NCI-H2029 (cell line): Measurements from ENCODE around the gene ZNF681.
"Not testable (repeated sequence)": the region's sequence is repeated elsewhere in the genome, so short reads cannot be mapped to it uniquely, and the experiment has no call there.

ENCODE experiments used
- DNase-seq: peaks from one replicate; lab custom pipeline; 2025; lab: John Stamatoyannopoulos, UW

The ZNF681 gene

GRCh38 chr19:23774106-23774505 lies 15.4 kb upstream of the ZNF681 start:
- no peak for DNase-seq

- DNase-seq = peak; percentile 42
Measured at GRCh38 chr19:23772675-23773063, 14.0 kb upstream of the ZNF681 start.

- no peak for DNase-seq
Measured at GRCh38 chr19:23771761-23772674, 13.3 kb upstream of the ZNF681 start.

GRCh38 chr19:23771316-23771715 lies 12.6 kb upstream of the ZNF681 start:
- no peak for DNase-seq

GRCh38 chr19:23770672-23771250 lies 12.1 kb upstream of the ZNF681 start:
- no peak for DNase-seq

GRCh38 chr19:23769691-23770468 lies 11.2 kb upstream of the ZNF681 start:
- DNase-seq = no peak

GRCh38 chr19:23766951-23767350 lies 8.3 kb upstream of the ZNF681 start:
- no peak for DNase-seq

GRCh38 chr19:23764781-23765180 lies 6.1 kb upstream of the ZNF681 start:
- no peak for DNase-seq

- DNase-seq = peak; percentile 81
Measured at GRCh38 chr19:23762884-23763711, 4.4 kb upstream of the ZNF681 start.

- DNase-seq = no peak
Measured at GRCh38 chr19:23762548-23762883, 3.8 kb upstream of the ZNF681 start.

- not testable (repeated sequence) for DNase-seq
Measured at GRCh38 chr19:23760326-23760725, 1.6 kb upstream of the ZNF681 start.

GRCh38 chr19:23743633-23744232 lies 15.0 kb downstream of the ZNF681 start:
- not testable (repeated sequence) for DNase-seq

- not testable (repeated sequence) for DNase-seq
Measured at GRCh38 chr19:23730729-23731465, 27.8 kb downstream of the ZNF681 start.

GRCh38 chr19:23724161-23724560 lies 34.5 kb downstream of the ZNF681 start:
- not testable (repeated sequence) for DNase-seq

GRCh38 chr19:23718802-23719201 lies 39.9 kb downstream of the ZNF681 start:
- no peak for DNase-seq

- DNase-seq = no peak
Measured at GRCh38 chr19:23716792-23717191, 41.9 kb downstream of the ZNF681 start.

- DNase-seq = no peak
Measured at GRCh38 chr19:23709347-23709746, 49.3 kb downstream of the ZNF681 start.

- DNase-seq = no peak
Measured at GRCh38 chr19:23706657-23707056, 52.0 kb downstream of the ZNF681 start.

GRCh38 chr19:23699521-23699860 lies 59.2 kb downstream of the ZNF681 start:
- DNase-seq = no peak

GRCh38 chr19:23698711-23699520 lies 59.8 kb downstream of the ZNF681 start:
- peak; percentile 21 for DNase-seq
